Vagina (tissue), 2 donors: Measurements from ENCODE around the gene DEFB127. TPM values are rescaled to one million over a fixed set of nuclear protein-coding genes. Genes with fewer than 3 reads are reported as not detected.
"Not testable (repeated sequence)": the region's sequence is repeated elsewhere in the genome, so short reads cannot be mapped to it uniquely, and the experiment has no call there.

Experiments
- DNase-seq, 2 donors: peaks; one replicate each; pipeline ENCODE4 v3.0.0-alpha.2; 2017; ENCODE audit errors: extremely low spot score in 2 of 2
- H3K27ac ChIP-seq: fragments of 200-600 bp; sonication (generic); one replicate; pipeline ENCODE4 v1.5.1; 2019
- H3K27me3 ChIP-seq: fragments of 200-600 bp; sonication (generic); one replicate; pipeline ENCODE4 v1.5.1; 2019
- H3K36me3 ChIP-seq, 2 donors: fragments of 200-600 bp; sonication (generic); one replicate each; pipeline ENCODE4 v1.5.1; 2017 to 2019
- H3K4me1 ChIP-seq: fragments of 200-600 bp; sonication (generic); one replicate; pipeline ENCODE4 v1.5.1; 2019
- H3K4me3 ChIP-seq, 2 donors: fragments of 200-600 bp; sonication (generic); 1 replicate in 1 of 2; 2 replicates in 1 of 2; pipeline ENCODE4 v1.5.1; 2016 to 2019
- H3K9me3 ChIP-seq: fragments of 200-600 bp; sonication (generic); one replicate; pipeline ENCODE4 v1.5.1; 2019
- POLR2A ChIP-seq, 2 donors: fragments of 450-650 bp; IDR thresholded peaks; one replicate each; pipeline ENCODE4 v1.6.1; 2017; ENCODE audit warnings: antibody characterized with exemption in 2 of 2, mild to moderate bottlenecking in 2 of 2, moderate library complexity in 2 of 2
- POLR2AphosphoS5 ChIP-seq, 2 donors: sonication (generic); formaldehyde crosslinking; IDR thresholded peaks; one replicate each; pipeline ENCODE4 v1.9.0; 2017; ENCODE audit warnings: antibody characterized with exemption in 2 of 2, mild to moderate bottlenecking in 2 of 2, low read depth in 1 of 2; ENCODE audit not compliant: insufficient read depth in 1 of 2
- intact Hi-C: fragments of 100-400 bp; cut with DNase I; formaldehyde crosslinking; loops from one replicate; pipeline ENCODE4 v1.15.1; 2023
- total RNA-seq: library from RNA; depleted of rRNA; stranded (reverse); fragments of >200 nt; gene quantifications from one replicate; pipeline ENCODE4 v1.2.3, GENCODE V29; 2016
- TF ChIP-seq, protein P1 (sequence below), 3 experiments: fragments of 450-650 bp in 2 of 3; fragments of 200-600 bp in 1 of 3; sonication (generic) in 1 of 3; IDR thresholded peaks; one replicate each; pipeline ENCODE4 v1.5.1; 2017 to 2019; ENCODE audit warnings: antibody characterized with exemption in 3 of 3, mild to moderate bottlenecking in 2 of 3, moderate library complexity in 2 of 3

The DEFB127 gene
- not detected for total RNA-seq

DNA sequence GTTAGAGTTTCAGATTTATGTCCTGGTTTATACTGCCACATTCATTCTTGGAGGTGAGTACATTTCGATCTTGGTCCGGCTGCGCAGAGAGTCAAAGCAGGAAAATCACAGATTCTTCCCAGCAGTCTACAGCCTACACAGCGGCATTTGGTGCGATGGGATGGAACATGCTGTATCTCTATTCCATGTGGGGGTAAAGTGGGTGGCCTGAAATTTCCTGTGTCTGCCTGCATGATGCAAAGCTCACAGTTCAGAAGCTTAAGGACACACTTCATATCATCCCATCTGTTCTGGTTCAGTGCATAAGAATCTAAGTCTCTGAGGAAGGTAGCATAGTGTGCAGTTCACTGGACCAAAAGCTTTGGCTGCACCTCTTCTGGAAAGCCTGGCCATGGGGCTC, at the start of gene DEFB127:
Gene DEFB127, plus strand, starts transcription at position 301 of the 400 bp plus-strand sequence. Its CDS starts 91 bp downstream, at position 392.
- intact Hi-C loops: no loop called here
- H3K27me3 ChIP-seq: no peaks in the 10 kb centered on the region
- H3K4me1 ChIP-seq: no peaks in the 10 kb centered on the region
- no peaks in the 10 kb centered on the region for H3K36me3 ChIP-seq
- DNase-seq: no peak
- H3K4me3 ChIP-seq: no peak within 1 kb of the TSS
- no peaks in the 10 kb centered on the region for H3K9me3 ChIP-seq
- H3K27ac ChIP-seq: no peak within 1 kb of the TSS
- TF ChIP-seq POLR2A (IDR thresholded peaks at IDR 0.05): no peak

DNA sequence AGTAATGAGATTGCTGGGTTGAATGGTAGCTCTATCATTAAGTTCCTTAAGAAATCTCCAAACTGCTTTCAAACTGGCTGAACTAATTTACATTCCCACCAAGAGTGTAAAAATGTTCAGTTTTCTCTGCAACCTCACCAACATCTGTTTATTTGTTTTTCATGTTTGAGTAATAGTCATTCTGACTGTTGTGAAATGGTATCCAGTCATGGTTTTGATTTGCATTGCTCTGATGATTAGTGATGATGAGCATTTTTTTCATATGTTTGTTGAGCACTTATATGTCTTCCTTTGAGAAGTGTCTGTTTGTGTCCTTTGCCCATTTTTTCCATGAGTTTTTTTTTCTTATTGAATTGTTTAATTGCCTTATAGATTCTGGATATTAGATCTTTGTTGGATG, 44.9 kb upstream of the DEFB127 start:
- no peak overlapping the region for H3K27ac ChIP-seq
- TF ChIP-seq POLR2AphosphoS5 (IDR thresholded peaks at IDR 0.05; ENCODE audit: insufficient read depth in 1 of 2, low read depth in 1 of 2): no peak
- no peak for TF ChIP-seq POLR2A (IDR thresholded peaks at IDR 0.05)
- TF ChIP-seq, protein P1, sequence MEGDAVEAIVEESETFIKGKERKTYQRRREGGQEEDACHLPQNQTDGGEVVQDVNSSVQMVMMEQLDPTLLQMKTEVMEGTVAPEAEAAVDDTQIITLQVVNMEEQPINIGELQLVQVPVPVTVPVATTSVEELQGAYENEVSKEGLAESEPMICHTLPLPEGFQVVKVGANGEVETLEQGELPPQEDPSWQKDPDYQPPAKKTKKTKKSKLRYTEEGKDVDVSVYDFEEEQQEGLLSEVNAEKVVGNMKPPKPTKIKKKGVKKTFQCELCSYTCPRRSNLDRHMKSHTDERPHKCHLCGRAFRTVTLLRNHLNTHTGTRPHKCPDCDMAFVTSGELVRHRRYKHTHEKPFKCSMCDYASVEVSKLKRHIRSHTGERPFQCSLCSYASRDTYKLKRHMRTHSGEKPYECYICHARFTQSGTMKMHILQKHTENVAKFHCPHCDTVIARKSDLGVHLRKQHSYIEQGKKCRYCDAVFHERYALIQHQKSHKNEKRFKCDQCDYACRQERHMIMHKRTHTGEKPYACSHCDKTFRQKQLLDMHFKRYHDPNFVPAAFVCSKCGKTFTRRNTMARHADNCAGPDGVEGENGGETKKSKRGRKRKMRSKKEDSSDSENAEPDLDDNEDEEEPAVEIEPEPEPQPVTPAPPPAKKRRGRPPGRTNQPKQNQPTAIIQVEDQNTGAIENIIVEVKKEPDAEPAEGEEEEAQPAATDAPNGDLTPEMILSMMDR (IDR thresholded peaks at IDR 0.05): no peak
- no peak for DNase-seq
- H3K4me3 ChIP-seq: no peak overlapping the region
- H3K27me3 ChIP-seq: no peaks in the 10 kb centered on the region
- intact Hi-C loops: no loop called here
- H3K4me1 ChIP-seq: no peaks in the 10 kb centered on the region
- no peaks in the 10 kb centered on the region for H3K36me3 ChIP-seq
- H3K9me3 ChIP-seq: no peaks in the 10 kb centered on the region

DNA sequence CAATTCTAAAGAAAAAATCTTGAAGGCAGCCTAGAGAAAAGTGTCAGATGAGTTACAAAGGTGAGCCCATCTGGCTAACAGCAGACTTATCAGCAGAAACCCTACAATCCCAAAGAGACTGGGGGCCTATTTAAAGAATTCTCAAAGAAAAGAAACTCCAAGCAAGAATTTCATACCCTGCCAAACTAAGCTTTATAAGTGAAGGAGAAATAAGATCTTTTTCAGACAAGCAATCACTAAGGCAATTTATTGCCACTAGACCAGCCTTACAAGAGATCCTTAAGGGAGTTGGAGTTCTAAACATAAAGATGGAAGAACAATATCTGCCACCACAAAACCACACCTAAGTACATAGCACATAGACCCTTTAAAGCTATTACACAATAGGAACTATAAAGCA, 39.7 kb upstream of the DEFB127 start:
- no peak overlapping the region for H3K27ac ChIP-seq
- H3K27me3 ChIP-seq: no peaks in the 10 kb centered on the region
- H3K4me3 ChIP-seq: no peak overlapping the region
- intact Hi-C loops: no loop called here
- no peaks in the 10 kb centered on the region for H3K4me1 ChIP-seq
- DNase-seq: no peak
- TF ChIP-seq, protein P1 (IDR thresholded peaks at IDR 0.05): no peak
- TF ChIP-seq POLR2AphosphoS5 (IDR thresholded peaks at IDR 0.05; ENCODE audit: insufficient read depth in 1 of 2, low read depth in 1 of 2) (no peak), POLR2A (IDR thresholded peaks at IDR 0.05) (no peak)
- no peaks in the 10 kb centered on the region for H3K9me3 ChIP-seq
- H3K36me3 ChIP-seq: no peaks in the 10 kb centered on the region

DNA sequence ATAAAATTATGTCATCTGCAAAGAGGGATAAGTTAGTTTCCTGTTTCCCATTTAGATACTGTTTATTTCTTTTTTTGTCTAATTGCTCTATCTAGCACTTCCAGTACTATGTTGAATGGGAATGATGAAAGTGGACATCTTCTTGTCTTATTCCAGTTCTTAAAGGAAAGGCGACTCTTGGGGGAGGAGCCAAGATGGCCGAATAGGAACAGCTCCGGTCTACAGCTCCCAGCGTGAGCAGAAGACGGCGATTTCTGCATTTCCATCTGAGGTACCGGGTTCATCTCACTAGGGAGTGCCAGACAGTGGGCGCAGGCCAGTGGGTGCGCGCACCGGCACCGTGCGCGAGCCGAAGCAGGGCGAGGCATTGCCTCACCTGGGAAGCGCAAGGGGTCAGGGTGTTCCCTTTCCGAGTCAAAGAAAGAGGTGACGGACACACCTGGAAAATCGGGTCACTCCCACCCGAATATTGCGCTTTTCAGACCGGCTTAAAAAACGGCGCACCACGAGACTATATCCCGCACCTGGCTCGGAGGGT, 27.4 kb upstream of the DEFB127 start:
- H3K27me3 ChIP-seq, H3K4me3 ChIP-seq, DNase-seq, H3K36me3 ChIP-seq, H3K9me3 ChIP-seq, intact Hi-C loops, H3K4me1 ChIP-seq, H3K27ac ChIP-seq: not testable (repeated sequence)

DNA sequence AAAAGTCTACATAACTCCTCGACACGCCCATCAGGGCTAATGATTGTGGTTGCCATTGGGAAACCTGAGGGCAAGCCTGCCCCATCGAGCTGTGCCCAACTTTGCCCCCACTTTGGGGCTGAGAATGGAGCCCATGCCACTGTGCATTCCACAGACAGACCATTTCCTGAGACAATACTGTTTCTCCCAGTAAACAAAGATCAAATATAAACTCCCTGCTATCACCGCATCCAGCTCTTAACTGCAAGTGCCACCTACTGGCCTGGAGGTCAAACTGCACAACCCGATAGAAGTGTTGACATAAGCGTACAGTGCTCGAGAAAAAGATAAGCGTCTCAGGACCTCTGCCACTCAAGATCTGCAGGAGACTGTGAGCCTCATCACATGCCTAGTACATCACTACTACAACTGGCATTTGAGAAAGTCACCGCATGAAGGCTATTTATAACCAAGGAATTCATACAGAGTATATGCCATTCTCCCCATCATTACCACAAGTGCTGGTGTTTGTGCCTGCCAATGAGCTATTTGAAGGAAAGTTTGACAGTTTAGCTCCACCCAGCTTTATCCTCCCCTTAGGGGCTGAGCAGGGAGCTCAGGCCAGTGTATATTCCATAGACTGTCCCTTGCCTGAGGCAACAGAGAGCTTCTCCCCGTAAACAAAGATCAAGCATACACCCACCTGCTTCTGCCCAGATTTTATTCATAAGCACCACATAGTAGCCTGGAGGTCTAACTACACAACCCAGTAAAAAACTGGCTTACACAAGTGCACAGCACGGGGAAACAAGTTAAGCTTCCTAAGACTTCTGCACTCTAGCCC, 19.4 kb upstream of the DEFB127 start:
- Histone ChIP-seq H3K27ac (no peak overlapping the region), H3K27me3 (no peaks in the 10 kb centered on the region), H3K4me1 (no peaks in the 10 kb centered on the region), H3K9me3 (no peaks in the 10 kb centered on the region), H3K4me3 (no peak overlapping the region), H3K36me3 (no peaks in the 10 kb centered on the region)
- TF ChIP-seq, protein P1 (IDR thresholded peaks at IDR 0.05): no peak
- TF ChIP-seq POLR2A (IDR thresholded peaks at IDR 0.05): no peak
- TF ChIP-seq POLR2AphosphoS5 (IDR thresholded peaks at IDR 0.05; ENCODE audit: insufficient read depth in 1 of 2, low read depth in 1 of 2): no peak
- DNase-seq: no peak
- intact Hi-C loops: no loop called here

- TF ChIP-seq POLR2A (IDR thresholded peaks at IDR 0.05) (no peak), POLR2AphosphoS5 (IDR thresholded peaks at IDR 0.05; ENCODE audit: insufficient read depth in 1 of 2, low read depth in 1 of 2) (no peak)
- TF ChIP-seq, protein P1 (IDR thresholded peaks at IDR 0.05): no peak
- Histone ChIP-seq H3K36me3 (no peaks in the 10 kb centered on the region), H3K9me3 (no peaks in the 10 kb centered on the region), H3K27ac (no peak within 1 kb of the TSS), H3K4me3 (no peak within 1 kb of the TSS), H3K27me3 (no peaks in the 10 kb centered on the region), H3K4me1 (no peaks in the 10 kb centered on the region)
- DNase-seq: no peak
- intact Hi-C loops: no loop called here
Observed at GRCh38 chr20:142290-142689, 15.0 kb upstream of the DEFB127 start, which contains the start of gene DEFB126. Gene DEFB126, plus strand, starts transcription at chr20:142590. Its CDS starts 39 bp downstream, at chr20:142629.
